ENCODE data around the gene SYT17. TPM values are rescaled to one million over a fixed set of nuclear protein-coding genes. Genes with fewer than 3 reads are reported as not detected.

The SYT17 gene
- total RNA-seq, 6 donors from 2014 or later, result 11.6 to 49.2 (median 14.8) TPM

GRCh38 chr16:19143599-19143956 is 24.5 kb upstream of the SYT17 start:
- no peak for ATAC-seq (ENCODE audit: low FRiP score in 2 of 2)

GRCh38 chr16:19145010-19145409 is 23.0 kb upstream of the SYT17 start:
- TF ChIP-seq CTCF (IDR thresholded peaks at IDR 0.05), result no peak
- TF ChIP-seq POLR2AphosphoS5 (IDR thresholded peaks at IDR 0.05), result no peak
- TF ChIP-seq POLR2A (IDR thresholded peaks at IDR 0.05), result no peak
- TF ChIP-seq EP300 (IDR thresholded peaks at IDR 0.05), result no peak
- no peaks in the 10 kb centered on the region for H3K9me3 ChIP-seq
- ATAC-seq (ENCODE audit: low FRiP score in 2 of 2) (no peak), DNase-seq (no peak)
- no peak overlapping the region for H3K27ac ChIP-seq
- WGBS, 2 donors, result 79 to 80% methylated on average over 3 of the region's 3 CpGs
- peaks cover 5 to 11% (median 7%) of the 10 kb centered on the region in 4 donors for H3K4me1 ChIP-seq
- no peaks in the 10 kb centered on the region for H3K36me3 ChIP-seq
- no peaks in the 10 kb centered on the region for H3K27me3 ChIP-seq
- H3K4me3 ChIP-seq, result no peak overlapping the region

More at GRCh38 chr16:19143599-19143956, 24.5 kb upstream of the SYT17 start:
- Histone ChIP-seq H3K36me3 (no peaks in the 10 kb centered on the region), H3K27ac (no peak overlapping the region), H3K4me1 (peaks cover 19 to 22% (median 20%) of the 10 kb centered on the region in 4 donors), H3K27me3 (no peaks in the 10 kb centered on the region), H3K4me3 (no peak overlapping the region), H3K9me3 (no peaks in the 10 kb centered on the region)
- no peak for TF ChIP-seq POLR2AphosphoS5 (IDR thresholded peaks at IDR 0.05)
- TF ChIP-seq EP300 (IDR thresholded peaks at IDR 0.05), result no peak
- TF ChIP-seq CTCF (IDR thresholded peaks at IDR 0.05), result no peak
- no peak for TF ChIP-seq POLR2A (IDR thresholded peaks at IDR 0.05)
- DNase-seq, result no peak
- 82 to 89% methylated on average over 9 of the region's 9 CpGs for WGBS, 2 donors

GRCh38 chr16:19147126-19147525 is 20.9 kb upstream of the SYT17 start:
- TF ChIP-seq CTCF (IDR thresholded peaks at IDR 0.05) (no peak), POLR2AphosphoS5 (IDR thresholded peaks at IDR 0.05) (no peak), POLR2A (IDR thresholded peaks at IDR 0.05) (no peak), EP300 (IDR thresholded peaks at IDR 0.05) (no peak)
- DNase-seq (no peak), ATAC-seq (ENCODE audit: low FRiP score in 2 of 2) (no peak)
- WGBS, 2 donors, result 74 to 76% methylated on average over 4 of the region's 4 CpGs
- H3K27ac ChIP-seq, result no peak overlapping the region
- no peaks in the 10 kb centered on the region for H3K27me3 ChIP-seq
- H3K36me3 ChIP-seq, result no peaks in the 10 kb centered on the region
- H3K4me3 ChIP-seq, result no peak overlapping the region
- H3K4me1 ChIP-seq, result no peaks in the 10 kb centered on the region
- no peaks in the 10 kb centered on the region for H3K9me3 ChIP-seq

GRCh38 chr16:19147627-19148026 is 20.4 kb upstream of the SYT17 start:
- Histone ChIP-seq H3K27me3 (no peaks in the 10 kb centered on the region), H3K27ac (no peak overlapping the region), H3K4me1 (no peaks in the 10 kb centered on the region), H3K9me3 (no peaks in the 10 kb centered on the region), H3K36me3 (no peaks in the 10 kb centered on the region), H3K4me3 (no peak overlapping the region)
- DNase-seq (no peak), ATAC-seq (ENCODE audit: low FRiP score in 2 of 2) (no peak)
- 92 to 96% methylated on average over 4 of the region's 4 CpGs for WGBS, 2 donors
- TF ChIP-seq EP300 (IDR thresholded peaks at IDR 0.05) (no peak), CTCF (IDR thresholded peaks at IDR 0.05) (no peak), POLR2AphosphoS5 (IDR thresholded peaks at IDR 0.05) (no peak), POLR2A (IDR thresholded peaks at IDR 0.05) (no peak)

- H3K27me3 ChIP-seq, result no peaks in the 10 kb centered on the region
- H3K36me3 ChIP-seq, result no peaks in the 10 kb centered on the region
Observed at GRCh38 chr16:19148189-19148588, 19.9 kb upstream of the SYT17 start.

More at GRCh38 chr16:19148189-19148588, 19.9 kb upstream of the SYT17 start:
- no peaks in the 10 kb centered on the region for H3K9me3 ChIP-seq
- TF ChIP-seq EP300 (IDR thresholded peaks at IDR 0.05) (no peak), POLR2AphosphoS5 (IDR thresholded peaks at IDR 0.05) (no peak), CTCF (IDR thresholded peaks at IDR 0.05) (no peak), POLR2A (IDR thresholded peaks at IDR 0.05) (no peak)
- ATAC-seq (ENCODE audit: low FRiP score in 2 of 2) (no peak), DNase-seq (no peak)
- H3K4me3 ChIP-seq, result no peak overlapping the region
- H3K27ac ChIP-seq, result no peak overlapping the region
- no peaks in the 10 kb centered on the region for H3K4me1 ChIP-seq
- WGBS, 2 donors, result 92 to 96% methylated on average over 5 of the region's 5 CpGs
